Liver (tissue), 9 donors: ENCODE results near the gene RFPL4A. TPM values are rescaled to one million over a fixed set of nuclear protein-coding genes. Genes with fewer than 3 reads are reported as not detected.

Experiments
- DNase-seq: peaks from one replicate; pipeline ENCODE4 v3.0.0-alpha.2; 2017; ENCODE audit warnings: low spot score
- H3K27ac ChIP-seq, 2 donors: one replicate each; pipeline ENCODE4 v1.7.0; 2013; ENCODE audit warnings: inconsistent platforms in 2 of 2, low read length in 2 of 2, control low read depth in 1 of 2, low read depth in 1 of 2, mild to moderate bottlenecking in 1 of 2
- H3K27me3 ChIP-seq, 4 donors: one replicate each; pipeline versions ENCODE4 v1.6.1 to v1.7.0; 2013; ENCODE audit warnings: low read length in 3 of 4, inconsistent platforms in 1 of 4, mild to moderate bottlenecking in 1 of 4, moderate library complexity in 1 of 4; ENCODE audit not compliant: control insufficient read depth in 4 of 4, insufficient read depth in 4 of 4
- H3K36me3 ChIP-seq, 4 donors: one replicate each; pipeline versions ENCODE4 v1.6.1 to v1.7.0; 2013; ENCODE audit warnings: low read length in 3 of 4, mild to moderate bottlenecking in 3 of 4, low read depth in 1 of 4, moderate library complexity in 1 of 4; ENCODE audit not compliant: control insufficient read depth in 4 of 4, insufficient read depth in 3 of 4
- H3K4me1 ChIP-seq, 4 donors: one replicate each; pipeline versions ENCODE4 v1.6.1 to v1.7.0; 2013; ENCODE audit warnings: low read length in 3 of 4, mild to moderate bottlenecking in 3 of 4, moderate library complexity in 1 of 4; ENCODE audit not compliant: control insufficient read depth in 4 of 4, insufficient read depth in 4 of 4
- H3K4me3 ChIP-seq, 3 donors: one replicate each; pipeline versions ENCODE4 v1.6.1 to v1.7.0; 2013; ENCODE audit warnings: low read length in 3 of 3, control low read depth in 1 of 3, low read depth in 1 of 3, mild to moderate bottlenecking in 1 of 3
- H3K9ac ChIP-seq, 2 donors: one replicate each; pipeline ENCODE4 v1.7.0; 2013; ENCODE audit warnings: low read length in 2 of 2, mild to moderate bottlenecking in 2 of 2, moderate library complexity in 2 of 2, control low read depth in 1 of 2, low read depth in 1 of 2
- H3K9me3 ChIP-seq, 4 donors: one replicate each; pipeline versions ENCODE4 v1.6.1 to v1.7.0; 2013; ENCODE audit warnings: low read length in 3 of 4; ENCODE audit not compliant: control insufficient read depth in 4 of 4
- CTCF ChIP-seq: fragments of 150-350 bp; IDR thresholded peaks from 2 replicates; pipeline ENCODE4 v1.5.1; 2017; ENCODE audit warnings: improper control_type of control experiment, low read depth, low read length; ENCODE audit not compliant: missing input control
- EGR1 ChIP-seq, 2 donors: IDR thresholded peaks; 2 replicates each; pipeline ENCODE4 v1.6.1; 2016 to 2018; ENCODE audit warnings: antibody characterized with exemption in 2 of 2, low read depth in 2 of 2
- FOXA1 ChIP-seq: IDR thresholded peaks from 2 replicates; pipeline ENCODE4 v1.6.1; 2016; ENCODE audit warnings: antibody characterized with exemption
- FOXA2 ChIP-seq: IDR thresholded peaks from 2 replicates; pipeline ENCODE4 v1.6.1; 2016; ENCODE audit warnings: antibody characterized with exemption
- HNF4A ChIP-seq, 2 donors: conservative IDR thresholded peaks; 2 replicates each; pipeline ENCODE4 v1.6.1; 2016; ENCODE audit warnings: antibody characterized with exemption in 2 of 2, mild to moderate bottlenecking in 2 of 2
- HNF4G ChIP-seq: IDR thresholded peaks from 2 replicates; pipeline ENCODE4 v1.6.1; 2016; ENCODE audit warnings: antibody characterized with exemption
- JUND ChIP-seq, 2 donors: IDR thresholded peaks; 2 replicates each; pipeline ENCODE4 v1.6.1; 2016; ENCODE audit warnings: antibody characterized with exemption in 2 of 2
- MAX ChIP-seq: IDR thresholded peaks from 2 replicates; pipeline ENCODE4 v1.6.1; 2016; ENCODE audit warnings: antibody characterized with exemption
- NR2F2 ChIP-seq: IDR thresholded peaks from 2 replicates; pipeline ENCODE4 v1.6.1; 2016; ENCODE audit warnings: antibody characterized with exemption
- RAD21 ChIP-seq, 2 donors: IDR thresholded peaks; 2 replicates each; pipeline ENCODE4 v1.6.1; 2016; ENCODE audit warnings: antibody characterized with exemption in 2 of 2, mild to moderate bottlenecking in 2 of 2
- REST ChIP-seq: IDR thresholded peaks from 2 replicates; pipeline ENCODE4 v1.6.1; 2016; ENCODE audit warnings: antibody characterized with exemption, mild to moderate bottlenecking
- SP1 ChIP-seq: IDR thresholded peaks from 2 replicates; pipeline ENCODE4 v1.6.1; 2018; ENCODE audit warnings: antibody characterized with exemption, mild to moderate bottlenecking
- TAF1 ChIP-seq: conservative IDR thresholded peaks from 2 replicates; pipeline ENCODE4 v1.6.1; 2016; ENCODE audit warnings: antibody characterized with exemption, mild to moderate bottlenecking
- YY1 ChIP-seq: IDR thresholded peaks from 2 replicates; pipeline ENCODE4 v1.6.1; 2016; ENCODE audit warnings: antibody characterized with exemption, mild to moderate bottlenecking
- ZBTB33 ChIP-seq: IDR thresholded peaks from 2 replicates; pipeline ENCODE4 v1.6.1; 2016; ENCODE audit warnings: antibody characterized with exemption
- WGBS: extraction: QIAGEN DNeasy Blood & Tissue Kit; methylation state at CpG from one replicate; pipeline ENCODE4 v1.1.7; 2013; 5-methylcytosine and 5-hydroxymethylcytosine counted together
- polyA plus RNA-seq, 2 donors: library from polyadenylated mRNA; stranded (reverse) in 1 of 2; unstranded in 1 of 2; fragments of 200-250 nt in 1 of 2; fragments of >200 nt in 1 of 2; fragmentation: Nextera tagmentation in 1 of 2; extraction: Ambion mirVana in 1 of 2; gene quantifications; one replicate each; pipeline versions ENCODE4 v1.2.1 to v1.2.3, GENCODE V29; 2013 to 2015
- total RNA-seq, 2 donors: library from RNA; depleted of rRNA; stranded (reverse); fragments of >200 nt; gene quantifications; one replicate each; pipeline ENCODE4 v1.2.3, GENCODE V29; 2014
- TF ChIP-seq, protein P1 (sequence below): IDR thresholded peaks from 2 replicates; pipeline ENCODE4 v1.6.1; 2016; ENCODE audit warnings: antibody characterized with exemption
- donor health status: healthy.
- donor health status: healthy.
- donor health status: healthy.
- donor health status: healthy.
- donor health status: healthy.

Gene RFPL4A
- total and polyA plus RNA-seq, 4 donors: 0.12 to 0.82 TPM; not detected in 2

DNA sequence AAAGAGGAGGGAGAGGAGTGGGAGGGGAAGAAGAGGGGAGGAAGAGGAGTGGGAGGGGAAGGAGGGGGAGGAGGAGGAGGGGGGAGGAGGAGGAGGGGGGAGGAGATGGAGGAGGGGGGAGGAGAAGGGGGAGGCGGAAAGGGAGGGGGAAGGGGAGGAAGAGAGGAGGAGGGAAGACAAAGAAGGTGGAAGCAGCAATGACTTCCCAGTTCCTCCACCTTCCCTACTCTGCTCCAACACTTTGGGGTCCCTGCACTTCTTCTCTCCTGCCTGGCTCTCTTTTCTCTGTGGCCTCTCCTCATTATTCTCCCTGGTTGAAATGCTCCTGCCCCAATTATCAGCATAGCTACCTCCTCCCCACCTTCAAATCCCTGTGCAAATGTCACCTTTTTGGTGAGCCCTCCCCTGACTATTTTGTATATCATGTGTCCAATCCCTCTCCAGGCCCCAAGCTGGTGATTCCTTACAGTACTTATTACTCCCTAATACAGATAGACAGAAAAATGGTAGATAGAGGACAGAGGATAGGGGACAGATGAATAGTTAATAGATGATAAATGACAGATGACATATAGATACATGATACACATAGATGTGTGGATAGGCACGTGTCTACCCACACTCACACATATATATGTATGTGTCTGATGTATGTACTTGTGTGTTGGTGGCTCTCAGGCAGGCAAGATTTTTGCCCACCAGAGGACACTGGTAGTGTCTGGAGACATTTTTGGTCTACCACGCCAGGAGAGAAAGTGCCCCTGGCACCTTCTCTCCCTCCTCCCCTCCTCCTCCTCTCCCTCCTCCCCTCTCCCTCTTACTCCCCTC lies 45.9 kb upstream of the RFPL4A start:
- DNase-seq: no peak
- Histone ChIP-seq H3K4me1 (no peaks in the 10 kb centered on the region), H3K4me3 (no peak overlapping the region), H3K36me3 (no peaks in the 10 kb centered on the region), H3K27ac (no peak overlapping the region), H3K27me3 (peaks cover 0 to 5% (median under 1%) of the 10 kb centered on the region in 4 donors), H3K9ac (no peak overlapping the region), H3K9me3 (no peaks in the 10 kb centered on the region)
- TF ChIP-seq CTCF: no peak
- no peak for TF ChIP-seq TAF1
- no peak for TF ChIP-seq HNF4G
- TF ChIP-seq RAD21 (IDR thresholded peaks at IDR 0.05): no peak
- TF ChIP-seq FOXA2: no peak
- no peak for TF ChIP-seq REST
- TF ChIP-seq FOXA1: no peak
- TF ChIP-seq YY1: no peak
- TF ChIP-seq JUND (IDR thresholded peaks at IDR 0.05): no peak
- TF ChIP-seq MAX: no peak
- TF ChIP-seq NR2F2: no peak
- 80% methylated on average over 2 of the region's 3 CpGs for WGBS

DNA sequence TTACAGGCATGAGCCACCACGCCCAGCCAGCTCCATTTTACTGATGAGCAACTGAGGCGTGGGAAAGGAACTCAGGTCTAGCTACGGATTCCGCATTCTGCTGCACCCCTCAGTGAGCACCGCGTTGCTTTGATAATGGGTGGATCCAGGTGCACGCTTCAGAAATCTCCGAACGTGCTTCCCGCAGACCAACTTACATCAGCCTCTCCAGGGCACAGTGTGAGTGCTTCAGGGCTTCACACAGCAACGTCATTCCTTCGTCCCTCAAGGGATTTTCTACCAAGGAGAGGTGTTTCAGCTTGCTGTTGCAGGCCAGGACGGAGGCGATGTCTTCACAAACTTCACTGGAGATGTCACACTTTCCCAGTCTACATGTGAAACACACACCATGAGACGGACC lies 42.4 kb upstream of the RFPL4A start:
- WGBS: 81% methylated on average over 15 of the region's 15 CpGs
- H3K4me1 ChIP-seq: no peaks in the 10 kb centered on the region
- H3K4me3 ChIP-seq: no peak overlapping the region
- peaks cover 0 to 4% (median 1%) of the 10 kb centered on the region in 4 donors for H3K9me3 ChIP-seq
- H3K9ac ChIP-seq: no peak overlapping the region
- DNase-seq: no peak
- H3K36me3 ChIP-seq: no peaks in the 10 kb centered on the region
- H3K27ac ChIP-seq: no peak overlapping the region
- peaks cover 0 to 5% (median 3%) of the 10 kb centered on the region in 4 donors for H3K27me3 ChIP-seq
- no peak for TF ChIP-seq HNF4A (conservative IDR thresholded peaks at IDR 0.05)
- TF ChIP-seq FOXA1: no peak
- TF ChIP-seq MAX: no peak
- TF ChIP-seq JUND (IDR thresholded peaks at IDR 0.05): no peak
- TF ChIP-seq CTCF: no peak
- no peak for TF ChIP-seq ZBTB33
- no peak for TF ChIP-seq EGR1 (IDR thresholded peaks at IDR 0.05; ENCODE audit: low read depth in 2 of 2)
- TF ChIP-seq HNF4G: no peak
- no peak for TF ChIP-seq REST
- TF ChIP-seq FOXA2: no peak
- TF ChIP-seq RAD21 (IDR thresholded peaks at IDR 0.05): no peak
- TF ChIP-seq SP1: no peak
- TF ChIP-seq, protein P1, sequence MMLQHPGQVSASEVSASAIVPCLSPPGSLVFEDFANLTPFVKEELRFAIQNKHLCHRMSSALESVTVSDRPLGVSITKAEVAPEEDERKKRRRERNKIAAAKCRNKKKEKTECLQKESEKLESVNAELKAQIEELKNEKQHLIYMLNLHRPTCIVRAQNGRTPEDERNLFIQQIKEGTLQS: no peak
- TF ChIP-seq YY1: no peak
